Erythroblast (primary cell): ENCODE results near the gene PHF10.

Experiments
- GATA1 ChIP-seq: IDR thresholded peaks from 2 replicates; pipeline ENCODE4 v1.6.1; 2011; ENCODE audit warnings: low read depth, mild to moderate bottlenecking, control low read depth, low read length, moderate library complexity
- POLR2A ChIP-seq: IDR thresholded peaks from 2 replicates; pipeline ENCODE4 v1.6.1; 2011; ENCODE audit warnings: mild to moderate bottlenecking, low read length

- TF ChIP-seq POLR2A (no peak), GATA1 (no peak)
Measured at GRCh38 chr6:169691260-169691659, 33.0 kb downstream of the PHF10 start.
